SK-N-SH (cell line): ENCODE results near the gene ARID4B. TPM values are rescaled to one million over a fixed set of nuclear protein-coding genes. Genes with fewer than 3 reads are reported as not detected.

Source experiments
- CTCF ChIA-PET: fragments of 300-600, 350-600 bp; formaldehyde crosslinking; extraction: SDS; loops from one replicate; lab custom pipeline; 2021; lab: Yijun Ruan, JAX
- POLR2A ChIA-PET: fragments of 350-600 bp; sonication (Branson Sonifier 250); formaldehyde crosslinking; extraction: SDS; loops from one replicate; lab custom pipeline; 2020; ENCODE audit warnings: antibody characterized with exemption, inconsistent platforms; lab: Yijun Ruan, JAX
- DNase-seq: peaks from one replicate; pipeline ENCODE4 v3.0.0; 2012
- H2AFZ ChIP-seq: fragments of 200-600 bp; sonication (generic); 2 replicates; pipeline ENCODE4 v1.8.1; 2016; ENCODE audit warnings: antibody characterized with exemption, mild to moderate bottlenecking, low read depth
- H3F3A ChIP-seq: fragments of 200-600 bp; sonication (generic); replicated peaks from 2 replicates; pipeline ENCODE3; 2016; ENCODE audit warnings: antibody characterized with exemption, mild to moderate bottlenecking; ENCODE audit not compliant: insufficient read depth
- H3K27ac ChIP-seq, 2 experiments: fragments of 200-500 bp in 1 of 2; fragments of 200-600 bp in 1 of 2; sonication (Bioruptor generic) in 1 of 2; sonication (generic), shearing (Covaris generic) in 1 of 2; 2 replicates each; pipeline versions ENCODE4 v1.5.1 to v1.6.1; 2014 to 2016; ENCODE audit warnings: low read depth in 2 of 2, inconsistent platforms in 1 of 2, low read length in 1 of 2, mild to moderate bottlenecking in 1 of 2, mixed read lengths in 1 of 2
- H3K27me3 ChIP-seq: fragments of 200-600 bp; sonication (generic), shearing (Covaris generic); 2 replicates; pipeline ENCODE4 v1.6.1; 2016; ENCODE audit warnings: mixed run types; ENCODE audit not compliant: insufficient read depth
- H3K36me3 ChIP-seq, 2 experiments: fragments of 200-500 bp in 1 of 2; fragments of 200-600 bp in 1 of 2; sonication (Bioruptor generic) in 1 of 2; sonication (generic) in 1 of 2; replicated peaks in 1 of 2; 2 replicates each; pipeline versions ENCODE3 to v1.5.1; 2014 to 2016; ENCODE audit warnings: low read length in 1 of 2, mild to moderate bottlenecking in 1 of 2; ENCODE audit not compliant: insufficient read depth in 2 of 2, control insufficient read depth in 1 of 2
- H3K4me1 ChIP-seq, 2 experiments: fragments of 200-500 bp in 1 of 2; fragments of 200-600 bp in 1 of 2; sonication (Bioruptor generic) in 1 of 2; sonication (generic), shearing (Covaris generic) in 1 of 2; 2 replicates each; pipeline versions ENCODE4 v1.5.1 to v1.6.1; 2014 to 2016; ENCODE audit warnings: low read depth in 1 of 2, low read length in 1 of 2, mixed run types in 1 of 2; ENCODE audit not compliant: insufficient read depth in 2 of 2, control insufficient read depth in 1 of 2
- H3K4me2 ChIP-seq: fragments of 200-600 bp; sonication (generic), shearing (Covaris generic); 2 replicates; pipeline ENCODE4 v1.6.1; 2017; ENCODE audit warnings: mixed run types
- H3K4me3 ChIP-seq, 2 experiments: fragments of 200-500 bp in 1 of 2; fragments of 200-600 bp in 1 of 2; sonication (Bioruptor generic) in 1 of 2; sonication (generic), shearing (Covaris generic) in 1 of 2; 2 replicates each; pipeline versions ENCODE4 v1.5.1 to v1.8.1; 2014 to 2016; ENCODE audit warnings: low read depth in 2 of 2, inconsistent platforms in 1 of 2, low read length in 1 of 2, mild to moderate bottlenecking in 1 of 2, mixed read lengths in 1 of 2, moderate library complexity in 1 of 2
- H3K79me2 ChIP-seq: fragments of 200-600 bp; sonication (generic); 2 replicates; pipeline ENCODE4 v1.8.1; 2017; ENCODE audit warnings: mild to moderate bottlenecking; ENCODE audit not compliant: insufficient read depth
- H3K9ac ChIP-seq: fragments of 200-600 bp; sonication (generic); 2 replicates; pipeline ENCODE4 v1.6.1; 2017; ENCODE audit warnings: mixed run types
- H3K9me2 ChIP-seq: fragments of 200-600 bp; sonication (generic); 2 replicates; pipeline ENCODE4 v1.6.1; 2017; ENCODE audit warnings: mixed run types
- H3K9me3 ChIP-seq: fragments of 200-600 bp; sonication (generic); 2 replicates; pipeline ENCODE4 v1.6.1; 2017; ENCODE audit warnings: mixed run types, mild to moderate bottlenecking, moderate library complexity
- H4K20me1 ChIP-seq: fragments of 200-600 bp; sonication (generic); 2 replicates; pipeline ENCODE4 v1.6.1; 2017; ENCODE audit warnings: mild to moderate bottlenecking, mixed run types; ENCODE audit not compliant: insufficient read depth
- CHD2 ChIP-seq: fragments of 150-350 bp; IDR thresholded peaks from 2 replicates; pipeline ENCODE4 v1.6.1; 2018; ENCODE audit warnings: low read length; ENCODE audit not compliant: partially characterized antibody
- ELF1 ChIP-seq: IDR thresholded peaks from 2 replicates; pipeline ENCODE4 v1.4.0; 2012
- FOXM1 ChIP-seq: IDR thresholded peaks from 2 replicates; pipeline ENCODE4 v1.4.0; 2012; ENCODE audit warnings: low read depth, mild to moderate bottlenecking
- GATA2 ChIP-seq: sonication (generic); formaldehyde crosslinking; IDR thresholded peaks from 2 replicates; pipeline ENCODE4 v1.5.0; 2020; ENCODE audit warnings: mild to moderate bottlenecking, missing genetic modification reagents
- IRF3 ChIP-seq: fragments of 150-350 bp; IDR thresholded peaks from 2 replicates; pipeline ENCODE4 v1.6.1; 2016; ENCODE audit warnings: mild to moderate bottlenecking, low read depth, low read length
- MEF2A ChIP-seq: IDR thresholded peaks from 2 replicates; pipeline ENCODE4 v1.4.0; 2012; ENCODE audit warnings: low read depth, borderline replicate concordance
- REST ChIP-seq: IDR thresholded peaks from 2 replicates; pipeline ENCODE4 v1.6.1; 2012; ENCODE audit warnings: mild to moderate bottlenecking, low read depth, low read length, moderate library complexity
- RFX5 ChIP-seq: IDR thresholded peaks from 2 replicates; pipeline ENCODE4 v1.6.1; 2012; ENCODE audit warnings: mild to moderate bottlenecking, improper control_type of control experiment, low read length
- RXRA ChIP-seq: IDR thresholded peaks from 2 replicates; pipeline ENCODE4 v1.4.0; 2012; ENCODE audit warnings: low read depth, mild to moderate bottlenecking, borderline replicate concordance
- SIN3A ChIP-seq: IDR thresholded peaks from 2 replicates; pipeline ENCODE4 v1.6.1; 2012; ENCODE audit warnings: low read depth, mild to moderate bottlenecking, low read length, moderate library complexity, borderline replicate concordance
- SMC3 ChIP-seq: IDR thresholded peaks from 2 replicates; pipeline ENCODE4 v1.6.1; 2012; ENCODE audit warnings: low read depth, low read length, improper control_type of control experiment
- USF2 ChIP-seq: fragments of 150-350 bp; IDR thresholded peaks from 2 replicates; pipeline ENCODE4 v1.6.1; 2017; ENCODE audit warnings: antibody characterized with exemption, low read length, low read depth, borderline replicate concordance
- ZBTB33 ChIP-seq: IDR thresholded peaks from 2 replicates; pipeline ENCODE4 v1.4.0; 2012; ENCODE audit warnings: low read depth, borderline replicate concordance
- WGBS: methylation state at CpG from one replicate; pipeline ENCODE4 v1.1.6; 2017; ENCODE audit warnings: low lambda C conversion rate; 5-methylcytosine and 5-hydroxymethylcytosine counted together
- polyA plus RNA-seq, 3 experiments: library from polyadenylated mRNA; depleted of rRNA; stranded (reverse); fragments of >200 nt; gene quantifications; 2 replicates each; pipeline ENCODE4 v1.2.3, GENCODE V29; 2012

The ARID4B gene
- polyA plus RNA-seq, 1 of the 3 experiments (the other 2 are of a cell fraction): 4.4 TPM

GRCh38 chr1:235325854-235326253, 2.1 kb downstream of the ARID4B start:
- peaks cover 19% of the 10 kb centered on the region for H3F3A ChIP-seq
- POLR2A ChIA-PET: interaction anchor here (0.6 kb wide), 1 partner anchor 738 kb away, joined by 4 read pairs; no protein-coding TSS in a partner anchor
- H2AFZ ChIP-seq: no peak overlapping the region
- WGBS: 29% methylated on average over 2 of the region's 2 CpGs
- no peaks in the 10 kb centered on the region for H3K9me2 ChIP-seq
- peaks cover 87% of the 10 kb centered on the region for H3K79me2 ChIP-seq
- H4K20me1 ChIP-seq: peaks cover 63% of the 10 kb centered on the region
- H3K4me1 ChIP-seq: peaks cover 13 to 18% of the 10 kb centered on the region in 2 experiments; a peak in 3 of 4 replicates
- H3K4me2 ChIP-seq: peak overlapping the region; percentile 94
- no peak overlapping the region for H3K27ac ChIP-seq
- H3K9me3 ChIP-seq: no peaks in the 10 kb centered on the region
- TF ChIP-seq RXRA: no peak
- TF ChIP-seq IRF3: no peak
- no peak for TF ChIP-seq ELF1
- TF ChIP-seq REST: no peak
- no peak for TF ChIP-seq SMC3
- TF ChIP-seq CHD2: no peak
- TF ChIP-seq RFX5: no peak
- no peak for TF ChIP-seq USF2
- no peak for TF ChIP-seq MEF2A
- TF ChIP-seq, all 33 proteins: peak for 0
- peaks cover 11 to 21% of the 10 kb centered on the region in 2 experiments for H3K36me3 ChIP-seq
- peak overlapping the region; percentile 91 for H3K9ac ChIP-seq
- CTCF ChIA-PET: interaction anchor here (1.4 to 5.9 kb wide), 2 partner anchors 74 to 91 kb away, joined by 5 to 34 read pairs; no protein-coding TSS in a partner anchor
- H3K4me3 ChIP-seq: peak overlapping the region; percentile 81 to 86; a peak in 3 of 4 replicates
- no peak for DNase-seq
- no peaks in the 10 kb centered on the region for H3K27me3 ChIP-seq

GRCh38 chr1:235325139-235325538, 2.8 kb downstream of the ARID4B start:
- no peaks in the 10 kb centered on the region for H3K9me3 ChIP-seq
- H3K79me2 ChIP-seq: peaks cover 87% of the 10 kb centered on the region
- H3K36me3 ChIP-seq: peaks cover 9 to 18% of the 10 kb centered on the region in 2 experiments
- H4K20me1 ChIP-seq: peaks cover 67% of the 10 kb centered on the region
- H2AFZ ChIP-seq: no peak overlapping the region
- no peak overlapping the region for H3K27ac ChIP-seq
- CTCF ChIA-PET: interaction anchor here (0.8 to 5.9 kb wide), 4 partner anchors 11 to 92 kb away, joined by 4 to 34 read pairs (median 4); no protein-coding TSS in a partner anchor
- peak overlapping the region; percentile 91; the same call in 1 of the 2 replicates for H3K9ac ChIP-seq
- H3K4me2 ChIP-seq: peak overlapping the region; percentile 94
- WGBS: 59% methylated on average over 3 of the region's 3 CpGs
- H3K4me1 ChIP-seq: peaks cover 13 to 15% of the 10 kb centered on the region in 2 experiments; a peak in 3 of 4 replicates
- no peak for DNase-seq
- H3K4me3 ChIP-seq: peak overlapping the region; percentile 21 to 81; a peak in 2 of 4 replicates
- H3F3A ChIP-seq: peaks cover 12% of the 10 kb centered on the region
- H3K27me3 ChIP-seq: no peaks in the 10 kb centered on the region
- no peaks in the 10 kb centered on the region for H3K9me2 ChIP-seq
- POLR2A ChIA-PET: no interaction called here
- TF ChIP-seq GATA2 (CRISPR knock-in tag) (no peak), REST (no peak), RXRA (no peak), ZBTB33 (no peak), FOXM1 (no peak), SIN3A (no peak)
